ENCODE results near the gene TRIM5.

DNA sequence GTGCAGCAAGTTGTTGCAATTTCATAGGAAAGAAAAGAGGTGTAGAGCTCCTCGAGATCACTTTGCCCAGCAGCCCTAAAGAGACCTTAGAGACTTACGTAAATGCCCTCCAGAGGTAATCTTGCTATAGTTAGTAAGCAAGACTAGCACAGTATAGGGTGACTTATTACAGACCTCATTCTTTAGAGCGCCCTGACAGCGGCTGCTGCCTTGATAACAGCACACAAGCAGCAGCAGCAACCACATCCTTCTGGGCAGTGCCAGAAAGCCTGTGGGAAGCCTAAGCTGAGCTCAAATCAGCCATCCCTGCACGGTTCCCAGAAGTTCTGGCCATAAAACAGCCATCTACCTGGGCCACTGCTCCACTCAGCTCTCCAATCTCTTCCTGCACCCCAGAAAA lies 28.8 kb upstream of the TRIM5 start:
- TF ChIP-seq CTCF (IDR thresholded peaks at IDR 0.05) (no peak), POLR2A (IDR thresholded peaks at IDR 0.05) (no peak)

Measured in testis (tissue), 2 donors.